ENCODE data around the gene SOX6.

SOX6 gene

DNA sequence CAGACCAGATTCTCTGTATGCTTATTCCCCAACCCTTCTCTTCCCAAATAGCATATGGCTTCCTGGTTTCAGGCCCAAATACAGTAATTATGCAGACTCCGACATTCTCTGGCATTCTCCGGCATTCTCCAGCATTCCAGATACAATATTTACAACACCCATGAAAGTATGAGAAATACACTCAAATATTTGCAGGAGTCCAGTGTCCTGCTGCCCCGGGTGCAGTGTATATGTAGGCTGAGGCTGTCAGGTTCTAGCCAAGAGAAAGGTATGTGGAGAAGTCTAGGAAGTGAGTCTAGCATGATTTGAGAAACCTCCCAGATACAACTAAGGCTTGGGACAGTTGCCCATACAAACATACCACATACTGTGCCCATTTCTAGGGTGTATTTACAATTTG is 160.7 kb downstream of the SOX6 start:
- no peak for FAIRE-seq
- no peak for DNase-seq (ENCODE audit: low spot score)

- DNase-seq (ENCODE audit: low spot score): peak; percentile 6
- no peak for FAIRE-seq
Observed at GRCh38 chr11:16194566-16194965, 161.8 kb downstream of the SOX6 start.

DNA sequence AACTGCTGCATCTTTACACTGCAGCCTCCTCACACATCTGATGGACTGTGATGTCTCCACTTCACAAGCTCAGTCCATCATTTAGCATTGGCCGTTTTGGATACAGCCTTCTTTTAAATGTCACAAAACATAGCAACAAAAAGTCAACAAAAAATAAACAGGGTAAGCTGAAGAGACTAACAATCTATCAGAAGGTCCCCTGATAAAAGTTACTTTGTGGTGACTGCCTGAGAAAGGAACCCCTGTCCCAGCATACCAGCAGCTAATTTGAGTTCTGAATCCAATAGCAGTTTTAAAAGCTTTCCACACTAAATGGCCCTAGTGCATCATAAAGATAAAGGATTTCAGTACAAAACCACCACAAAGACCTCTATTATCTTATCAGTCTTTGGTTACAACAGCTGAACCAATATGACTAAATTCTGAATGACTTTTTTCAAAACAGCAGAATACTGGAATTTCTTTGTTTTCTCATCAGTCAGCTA is 162.4 kb downstream of the SOX6 start:
- DNase-seq (ENCODE audit: low spot score): no peak

DNA sequence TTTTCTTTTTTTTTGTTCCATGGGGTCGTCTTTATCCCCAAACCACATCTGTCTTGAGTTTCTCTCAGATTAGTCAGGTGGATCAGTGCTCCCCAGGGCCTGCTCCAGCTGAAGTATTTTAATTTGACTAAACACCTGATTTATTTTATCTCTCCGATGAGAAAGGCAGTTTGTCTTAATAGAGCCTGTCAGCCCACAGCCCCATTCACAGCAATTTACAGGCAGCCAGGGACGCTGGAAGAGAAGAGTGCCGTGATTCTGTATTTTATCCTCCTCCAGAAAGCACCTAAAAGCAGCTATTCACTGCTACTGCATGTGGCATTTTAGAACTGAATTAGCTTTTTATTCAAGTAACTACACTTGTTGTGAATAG is 164.5 kb downstream of the SOX6 start:
- FAIRE-seq: no peak

More for the DNA sequence above, 162.4 kb downstream of the SOX6 start:
- no peak for FAIRE-seq

DNA sequence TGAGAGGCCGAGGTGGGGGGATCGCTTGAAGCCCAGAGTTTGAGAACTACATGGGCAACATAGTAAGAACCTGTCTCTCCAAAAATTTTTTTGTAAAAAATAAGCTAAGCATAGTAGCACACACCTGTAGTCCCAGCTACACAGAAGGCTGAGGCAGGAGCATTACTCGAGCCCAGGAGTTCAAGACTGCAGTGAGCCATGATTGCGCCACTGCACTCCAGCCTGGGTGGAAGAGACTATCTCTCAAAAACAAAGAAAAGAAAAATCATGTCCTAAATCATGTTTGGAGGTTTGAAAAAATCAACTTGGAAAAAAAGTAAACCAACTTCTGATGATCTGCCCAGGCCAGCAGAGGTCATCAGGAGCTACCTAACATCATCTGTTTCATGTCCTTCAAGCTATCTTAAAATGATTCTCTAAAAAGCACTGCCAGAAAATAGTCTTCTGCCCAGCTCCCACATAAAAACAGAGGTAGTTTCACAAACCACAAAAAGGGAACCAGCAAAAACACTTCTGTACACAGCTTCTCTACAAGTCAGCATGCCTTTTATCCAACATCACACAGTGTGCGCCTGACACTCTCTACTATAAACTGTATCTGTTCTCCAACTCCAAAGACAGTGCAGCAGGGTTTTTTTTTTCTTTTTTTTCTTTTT is 165.0 kb downstream of the SOX6 start:
- no peak for DNase-seq (ENCODE audit: low spot score)
- no peak for FAIRE-seq

More for the DNA sequence above, 164.5 kb downstream of the SOX6 start:
- DNase-seq (ENCODE audit: low spot score): no peak

DNA sequence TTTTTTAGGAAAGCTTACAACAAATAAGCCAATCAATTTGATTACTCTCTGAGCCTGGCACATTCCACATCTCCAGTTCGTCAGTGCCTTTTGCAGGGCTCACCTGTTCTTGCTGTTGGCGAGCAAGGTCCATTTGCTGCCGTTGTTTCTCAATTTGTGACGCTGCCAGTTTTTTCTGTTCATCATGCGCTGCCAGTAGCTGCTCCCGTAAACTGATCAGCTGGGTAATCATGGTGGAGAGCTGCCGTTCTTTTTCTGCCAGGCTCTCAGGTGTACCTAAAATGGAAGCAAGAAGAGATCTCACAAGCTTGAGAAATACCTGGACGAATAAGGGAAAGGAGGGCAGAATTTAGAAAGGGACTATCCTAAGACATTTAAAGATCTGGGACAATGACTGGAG is 169.7 kb downstream of the SOX6 start:
- FAIRE-seq (no peak), DNase-seq (ENCODE audit: low spot score) (no peak)

DNA sequence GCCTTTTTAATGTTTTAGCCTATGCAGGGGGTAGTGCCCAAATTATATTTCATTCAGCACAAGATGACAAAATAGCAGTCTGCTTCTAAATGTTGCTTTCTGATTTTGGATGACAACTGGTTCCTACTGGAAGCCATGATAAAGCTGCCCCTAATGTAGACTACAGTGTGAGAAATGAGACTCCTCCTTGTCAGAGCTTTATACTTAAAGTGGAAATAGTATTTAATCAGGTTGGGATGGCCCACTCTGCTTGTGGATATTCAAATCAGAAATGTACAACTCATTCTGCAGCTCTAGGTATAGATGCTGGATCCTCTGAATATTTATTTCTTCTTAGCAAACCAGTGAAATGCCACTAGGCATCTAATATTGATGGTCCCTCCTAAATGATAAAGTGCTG is 171.3 kb downstream of the SOX6 start:
- DNase-seq (ENCODE audit: low spot score) (no peak), FAIRE-seq (no peak)

- FAIRE-seq (no peak), DNase-seq (ENCODE audit: low spot score) (peak; percentile 20)
Observed at GRCh38 chr11:16184588-16184987, 171.8 kb downstream of the SOX6 start.

DNA sequence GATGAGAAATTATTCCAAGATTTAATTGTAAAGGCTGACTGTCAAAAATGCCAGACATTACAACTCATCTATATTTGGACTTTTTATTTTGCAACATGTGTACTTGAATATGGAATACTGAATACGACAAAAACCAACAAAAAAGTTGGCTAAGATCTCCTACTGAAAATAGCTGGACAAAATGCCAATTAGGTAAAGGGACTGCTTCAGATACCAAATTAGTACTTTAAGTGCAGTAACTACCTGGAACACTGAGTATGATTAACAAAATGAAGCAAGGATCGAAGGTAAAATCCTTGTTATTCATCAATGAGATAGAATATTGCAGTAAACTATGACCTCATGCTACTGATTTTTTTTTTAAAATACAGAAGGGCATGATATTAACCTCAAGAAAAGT is 173.8 kb downstream of the SOX6 start:
- no peak for FAIRE-seq
- no peak for DNase-seq (ENCODE audit: low spot score)

DNA sequence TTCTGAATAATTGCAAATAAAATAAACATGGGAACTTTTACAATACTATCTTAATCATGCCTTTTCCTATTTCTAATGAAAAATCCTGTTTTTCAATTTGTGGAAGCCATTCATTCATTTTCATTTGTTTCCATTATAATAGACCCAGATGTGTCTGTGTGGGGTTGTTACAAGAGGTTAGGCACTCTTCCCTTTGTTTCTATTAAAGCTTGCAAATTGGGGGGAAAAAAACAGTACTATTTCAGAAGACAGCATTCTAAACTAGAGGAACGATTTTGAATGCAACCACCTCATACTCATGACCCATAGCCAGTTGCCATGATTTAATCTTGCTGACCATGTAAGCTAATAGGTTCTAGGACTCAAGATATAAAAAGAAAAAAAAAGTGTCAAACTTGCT is 175.5 kb downstream of the SOX6 start:
- FAIRE-seq (no peak), DNase-seq (ENCODE audit: low spot score) (no peak)

- FAIRE-seq: no peak
- no peak for DNase-seq (ENCODE audit: low spot score)
Observed at GRCh38 chr11:16179676-16180075, 176.7 kb downstream of the SOX6 start.

GRCh38 chr11:16178273-16178672 is 178.1 kb downstream of the SOX6 start:
- no peak for FAIRE-seq

GRCh38 chr11:16177688-16178087 is 178.7 kb downstream of the SOX6 start:
- no peak for FAIRE-seq
- DNase-seq (ENCODE audit: low spot score): no peak

More at GRCh38 chr11:16178273-16178672, 178.1 kb downstream of the SOX6 start:
- no peak for DNase-seq (ENCODE audit: low spot score)

GRCh38 chr11:16173798-16174197 is 182.5 kb downstream of the SOX6 start:
- FAIRE-seq: no peak
- DNase-seq (ENCODE audit: low spot score): no peak

DNA sequence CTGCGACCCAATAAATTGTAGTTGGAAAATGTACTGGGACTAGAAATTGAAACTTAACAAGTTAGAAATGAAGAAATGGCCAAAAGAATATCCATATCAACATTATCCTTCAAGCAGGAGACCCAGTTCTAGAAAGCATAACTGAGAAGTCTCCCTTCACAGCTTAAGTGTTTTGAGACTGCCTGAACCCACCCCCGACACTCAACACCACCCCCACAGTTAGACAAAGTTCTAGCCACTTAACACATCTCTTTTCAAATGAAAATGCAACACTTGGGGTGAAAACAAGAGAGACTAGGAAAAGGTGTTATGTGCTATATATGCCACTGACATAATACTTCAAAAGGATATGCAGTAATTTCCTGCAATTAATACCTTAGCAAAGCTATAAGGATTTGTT is 184.5 kb downstream of the SOX6 start:
- no peak for FAIRE-seq

DNA sequence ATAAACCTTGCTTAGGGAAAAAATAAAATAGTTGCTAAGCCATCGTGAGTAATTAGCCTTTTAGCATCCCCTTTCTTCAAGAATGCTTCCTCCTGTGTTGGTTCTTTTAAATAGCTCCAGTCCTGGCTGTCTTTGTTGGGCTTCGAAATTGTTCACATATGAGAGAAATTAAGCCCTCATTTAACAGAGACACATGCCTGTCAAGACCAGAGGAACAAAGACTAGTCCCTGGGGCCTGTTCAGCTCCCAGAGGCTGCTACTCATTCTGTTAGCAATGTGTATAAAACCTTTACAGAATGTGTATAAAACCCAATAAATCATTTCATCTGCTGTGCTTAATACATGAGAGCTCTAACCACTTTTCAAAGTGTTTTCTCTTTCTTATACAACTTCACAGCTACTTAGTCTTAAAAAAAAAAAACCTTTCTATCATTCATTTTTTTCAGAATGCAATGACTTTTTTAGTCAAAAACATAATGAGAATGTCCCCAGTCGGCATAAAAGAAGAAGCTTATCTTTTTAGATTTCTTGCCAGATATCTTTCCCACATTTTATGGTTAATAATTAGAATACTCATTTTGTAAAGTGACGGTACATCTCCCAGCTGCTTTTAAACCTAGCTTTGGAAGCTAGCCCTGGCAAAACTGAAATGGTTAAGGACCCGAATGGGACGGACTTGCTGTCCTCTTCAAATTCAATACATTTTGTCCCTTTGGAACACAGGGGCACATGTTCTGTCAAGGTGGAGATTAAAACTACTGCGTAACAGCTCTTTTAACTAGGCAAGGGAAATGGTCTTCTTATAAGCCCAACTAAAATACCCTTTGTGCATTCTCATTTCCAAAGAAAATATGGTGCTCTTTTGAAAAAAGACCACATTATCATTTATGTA is 186.1 kb downstream of the SOX6 start:
- DNase-seq (ENCODE audit: low spot score) (no peak), FAIRE-seq (no peak)

More for the DNA sequence above, 184.5 kb downstream of the SOX6 start:
- no peak for DNase-seq (ENCODE audit: low spot score)

GRCh38 chr11:16169541-16169940 is 186.8 kb downstream of the SOX6 start:
- DNase-seq (ENCODE audit: low spot score) (no peak), FAIRE-seq (no peak)

DNA sequence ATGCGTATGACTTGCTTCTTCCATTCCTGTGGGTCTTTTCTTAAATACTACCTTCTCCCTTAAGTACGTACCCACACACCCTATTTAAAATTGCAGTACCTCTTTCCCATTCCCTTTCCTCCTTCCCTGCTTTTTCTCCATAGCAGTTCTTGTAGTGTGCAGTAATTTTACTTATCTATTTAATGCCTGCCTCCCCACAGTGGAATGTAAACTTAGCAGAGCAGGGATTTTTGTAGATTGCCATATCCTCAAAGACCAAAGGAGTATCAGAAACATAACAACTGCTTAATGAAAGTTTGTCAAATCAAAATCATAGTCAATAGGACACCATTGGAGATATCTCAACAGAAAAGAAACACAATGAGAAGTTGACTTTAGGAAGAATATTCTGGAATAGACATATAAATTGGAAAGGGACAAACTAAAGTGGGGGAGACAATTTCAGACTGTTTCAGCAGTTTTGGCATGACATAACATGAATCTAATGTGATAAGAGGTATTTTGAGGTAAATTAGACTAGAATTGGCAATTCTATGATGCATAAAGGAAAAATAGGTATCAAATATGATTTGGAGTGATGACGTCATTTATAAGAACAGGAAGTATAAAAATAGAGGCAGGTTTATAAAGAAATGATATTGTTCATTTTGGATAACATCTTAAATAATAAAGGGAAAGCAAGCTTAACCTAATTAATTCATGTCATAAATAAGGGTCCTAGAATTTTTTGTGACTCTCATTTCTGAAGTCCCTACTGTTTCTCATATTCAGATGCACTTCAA is 188.4 kb downstream of the SOX6 start:
- DNase-seq (ENCODE audit: low spot score) (no peak), FAIRE-seq (no peak)

- DNase-seq (ENCODE audit: low spot score): no peak
- no peak for FAIRE-seq
Observed at GRCh38 chr11:16166571-16166970, 189.8 kb downstream of the SOX6 start.

DNA sequence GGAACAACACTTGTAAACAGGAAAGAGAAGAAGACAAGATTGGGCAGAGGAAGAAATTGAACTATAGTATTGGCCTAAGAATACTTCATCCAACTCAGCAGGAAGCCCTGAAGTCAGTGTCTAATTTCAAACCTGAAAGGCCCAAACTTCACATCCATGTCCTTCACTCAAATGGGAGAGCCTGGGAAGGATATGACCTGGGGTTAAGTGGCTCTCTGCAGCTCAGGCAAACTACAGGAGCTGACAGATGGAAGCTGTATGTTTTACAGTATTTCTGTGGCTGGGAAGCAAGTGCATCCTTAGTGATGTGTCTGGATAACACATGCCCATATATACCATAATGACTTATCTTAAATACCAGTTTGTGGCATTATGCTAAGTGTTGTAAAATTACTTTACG is 196.2 kb downstream of the SOX6 start:
- FAIRE-seq (no peak), DNase-seq (ENCODE audit: low spot score) (no peak)

DNA sequence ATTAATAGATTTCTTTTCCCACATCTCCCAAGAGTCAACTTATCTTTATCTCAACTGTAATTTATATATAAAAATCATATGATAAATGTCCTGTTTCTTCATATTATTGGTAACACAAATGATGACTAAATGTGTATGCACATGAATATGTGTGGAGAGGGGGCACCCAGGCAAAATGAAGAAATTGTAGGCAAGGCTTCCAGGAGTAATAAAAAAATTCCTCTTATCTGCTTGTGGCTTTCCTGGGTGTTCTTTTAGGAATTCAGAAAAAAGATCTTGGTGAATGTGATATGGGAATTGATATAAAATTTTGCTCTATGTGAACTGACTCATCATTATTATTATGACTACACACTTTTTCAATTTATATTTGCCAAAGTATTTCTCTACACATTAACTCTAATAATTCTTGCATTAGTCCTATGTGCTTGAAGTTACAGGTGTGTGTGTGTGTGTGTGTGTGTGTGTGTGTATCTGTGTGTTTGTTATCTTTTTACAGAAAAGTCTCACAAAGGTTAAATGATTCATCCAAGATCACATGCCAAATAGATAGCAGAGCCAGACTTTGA is 197.8 kb downstream of the SOX6 start:
- DNase-seq (ENCODE audit: low spot score): no peak
- FAIRE-seq: no peak

GRCh38 chr11:16157327-16157726 is 199.0 kb downstream of the SOX6 start:
- FAIRE-seq (no peak), DNase-seq (ENCODE audit: low spot score) (no peak)

Data from urothelium cell line (cell line).